ENCODE data around the gene TMEM238L. TPM values are rescaled to one million over a fixed set of nuclear protein-coding genes. Genes with fewer than 3 reads are reported as not detected.

Gene TMEM238L
- total RNA-seq, 4 donors from 2014 or later, result 0.22 TPM; not detected in 3

- no peak overlapping the region for H3K4me3 ChIP-seq
- no peak overlapping the region for H3K27ac ChIP-seq
- TF ChIP-seq POLR2A (IDR thresholded peaks at IDR 0.05) (no peak), CTCF (IDR thresholded peaks at IDR 0.05 in 4 of 5, conservative IDR thresholded peaks at IDR 0.05 in 1 of 5) (no peak)
- no peaks in the 10 kb centered on the region for H3K27me3 ChIP-seq
- ATAC-seq (peak; percentile 24 to 34), DNase-seq (no peak)
- no peaks in the 10 kb centered on the region for H3K9me3 ChIP-seq
- in situ Hi-C loops (cut with MboI; ENCODE audit: low sequenced_read_pairs in 4 of 4) (no loop called here), intact Hi-C loops (cut with DNase I; ENCODE audit: low total_unique reads) (no loop called here)
- H3K36me3 ChIP-seq, result no peaks in the 10 kb centered on the region
- peaks cover 9 to 13% of the 10 kb centered on the region in 2 donors for H3K4me1 ChIP-seq
Observed at GRCh38 chr17:10790491-10791401, 13.2 kb downstream of the TMEM238L start.

- Histone ChIP-seq H3K36me3 (no peaks in the 10 kb centered on the region), H3K27me3 (no peaks in the 10 kb centered on the region), H3K27ac (no peak overlapping the region), H3K4me1 (peaks cover 14 to 19% of the 10 kb centered on the region in 2 donors), H3K4me3 (no peak overlapping the region), H3K9me3 (no peaks in the 10 kb centered on the region)
- no peak for TF ChIP-seq CTCF (IDR thresholded peaks at IDR 0.05 in 4 of 5, conservative IDR thresholded peaks at IDR 0.05 in 1 of 5)
- TF ChIP-seq POLR2A (IDR thresholded peaks at IDR 0.05), result no peak
- DNase-seq, result no peak
- intact Hi-C loops (cut with DNase I; ENCODE audit: low total_unique reads) (no loop called here), in situ Hi-C loops (cut with MboI; ENCODE audit: low sequenced_read_pairs in 4 of 4) (no loop called here)
- ATAC-seq, result no peak
Observed at GRCh38 chr17:10789694-10790271, 14.1 kb downstream of the TMEM238L start.

DNA sequence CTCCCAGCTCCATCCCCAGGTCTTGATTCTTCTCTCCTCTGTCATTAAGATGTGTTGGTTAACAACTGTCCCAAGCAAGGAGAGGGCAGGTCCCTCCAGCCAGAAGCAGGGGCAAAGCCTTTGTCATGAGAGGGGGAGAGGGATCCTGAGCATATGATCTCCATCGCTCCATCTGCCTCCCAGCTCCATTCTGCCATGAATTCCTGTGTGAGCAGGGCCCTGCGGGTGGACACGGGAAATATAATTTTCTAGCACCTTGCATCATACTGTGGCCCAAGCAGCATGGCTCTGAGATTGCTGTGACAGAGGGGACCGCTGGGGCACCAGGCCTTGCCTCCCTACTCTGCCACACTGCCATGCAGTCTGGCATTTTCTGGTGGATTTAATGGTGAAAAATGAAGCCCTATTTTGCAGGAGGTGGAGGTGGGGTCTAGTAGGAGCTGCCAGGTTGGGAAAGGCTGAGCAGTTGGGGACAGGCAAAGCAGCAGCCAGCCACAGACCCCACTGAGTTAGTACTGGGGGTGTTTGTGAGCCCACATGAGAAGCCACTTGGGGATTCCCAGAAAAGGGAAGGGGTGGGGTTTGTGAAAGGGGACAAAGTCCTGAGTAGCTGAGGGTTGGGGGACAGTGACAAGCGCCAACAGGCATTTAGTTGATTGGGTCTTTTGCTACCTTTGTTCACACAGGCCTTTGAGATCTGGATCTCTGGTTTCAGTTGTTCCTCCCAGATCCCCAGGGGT, 16.4 kb downstream of the TMEM238L start:
- H3K27me3 ChIP-seq, result no peaks in the 10 kb centered on the region
- in situ Hi-C loops (cut with MboI; ENCODE audit: low sequenced_read_pairs in 4 of 4) (no loop called here), intact Hi-C loops (cut with DNase I; ENCODE audit: low total_unique reads) (no loop called here)
- ATAC-seq, result no peak
- TF ChIP-seq CTCF (IDR thresholded peaks at IDR 0.05 in 4 of 5, conservative IDR thresholded peaks at IDR 0.05 in 1 of 5), result no peak
- no peak for TF ChIP-seq POLR2A (IDR thresholded peaks at IDR 0.05)
- H3K27ac ChIP-seq, result no peak overlapping the region
- DNase-seq, result no peak
- no peak overlapping the region for H3K4me3 ChIP-seq
- no peaks in the 10 kb centered on the region for H3K9me3 ChIP-seq
- H3K36me3 ChIP-seq, result no peaks in the 10 kb centered on the region
- H3K4me1 ChIP-seq, result peaks cover 15 to 21% of the 10 kb centered on the region in 2 donors

DNA sequence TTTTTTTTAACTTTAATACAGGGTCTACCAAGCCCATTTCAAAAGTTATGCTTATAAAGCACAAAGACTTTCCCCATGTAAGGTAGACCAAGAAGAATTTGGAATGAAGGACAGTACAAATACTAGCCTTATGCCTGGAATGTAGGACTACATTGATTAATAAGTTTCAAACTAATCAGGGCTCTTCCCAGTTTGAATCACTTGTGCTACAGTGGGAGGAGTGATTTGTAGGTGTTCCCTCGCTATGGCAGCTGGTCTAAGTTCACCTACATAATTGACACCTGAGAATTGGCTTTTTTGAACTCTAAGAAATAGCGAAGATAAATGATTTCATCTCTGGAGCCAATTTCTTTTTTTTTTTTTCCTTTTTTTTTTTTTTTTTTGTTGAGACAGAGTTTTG, 18.6 kb downstream of the TMEM238L start:
- H3K4me3 ChIP-seq, result peak overlapping the region in 2 of 4 donors; percentile 4 to 24
- no peaks in the 10 kb centered on the region for H3K9me3 ChIP-seq
- no peaks in the 10 kb centered on the region for H3K36me3 ChIP-seq
- H3K27ac ChIP-seq, result peak overlapping the region in 2 of 4 donors; percentile 47 to 52
- DNase-seq (no peak), ATAC-seq (no peak)
- in situ Hi-C loops (cut with MboI; ENCODE audit: low sequenced_read_pairs in 4 of 4), result no loop called here
- TF ChIP-seq CTCF (IDR thresholded peaks at IDR 0.05 in 4 of 5, conservative IDR thresholded peaks at IDR 0.05 in 1 of 5) (no peak), POLR2A (IDR thresholded peaks at IDR 0.05) (no peak)
- intact Hi-C loops (cut with DNase I; ENCODE audit: low total_unique reads), result no loop called here
- no peaks in the 10 kb centered on the region for H3K27me3 ChIP-seq
- H3K4me1 ChIP-seq, result peaks cover 11 to 14% of the 10 kb centered on the region in 2 donors

Measured in gastrocnemius medialis (tissue), 4 donors.